ENCODE results near the gene DIP2B. TPM values are rescaled to one million over a fixed set of nuclear protein-coding genes. Genes with fewer than 3 reads are reported as not detected.

DIP2B gene
- total RNA-seq, 1 donor from 2014 or later, result 16.5 TPM

DNA sequence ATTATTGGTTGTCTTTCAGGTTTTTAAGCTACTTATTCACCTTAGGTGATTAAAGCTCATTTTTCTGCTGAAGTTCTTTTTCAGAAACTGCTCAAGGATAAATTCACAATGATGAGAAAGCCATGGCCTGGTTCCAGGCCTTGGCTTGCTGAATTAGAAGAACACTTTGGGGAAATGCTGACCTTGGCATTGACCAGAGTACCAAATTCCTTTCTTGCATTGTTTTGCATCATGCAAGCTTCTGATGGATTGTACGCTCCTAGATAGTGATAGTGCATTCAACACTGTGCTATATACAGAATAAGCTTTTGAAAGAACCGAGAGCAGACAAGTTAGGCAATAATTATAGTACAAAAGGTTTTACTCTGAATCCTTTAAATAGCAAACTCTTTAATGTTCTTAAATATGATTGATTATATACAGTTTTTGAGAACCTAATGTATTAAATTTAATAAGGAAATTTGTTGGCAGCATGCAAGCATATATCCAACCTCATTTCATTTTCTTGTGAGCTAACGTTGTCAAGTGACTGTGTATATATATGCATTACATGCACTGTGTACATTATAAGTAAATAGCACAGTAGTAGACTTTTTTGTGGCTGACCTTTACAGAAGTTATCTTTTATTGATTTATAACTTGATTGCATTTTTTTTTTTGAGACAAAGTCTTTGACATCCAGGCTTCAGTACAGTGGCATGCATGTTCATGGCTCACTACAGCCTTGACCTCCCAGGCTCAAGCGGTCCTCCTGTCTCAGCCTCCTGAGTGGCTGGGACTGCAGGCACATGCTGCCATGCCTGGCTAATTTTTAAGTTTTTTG lies 99.2 kb downstream of the DIP2B start:
- intact Hi-C loops (cut with DNase I), result no loop called here
- DNase-seq (ENCODE audit: low spot score), result no peak

DNA sequence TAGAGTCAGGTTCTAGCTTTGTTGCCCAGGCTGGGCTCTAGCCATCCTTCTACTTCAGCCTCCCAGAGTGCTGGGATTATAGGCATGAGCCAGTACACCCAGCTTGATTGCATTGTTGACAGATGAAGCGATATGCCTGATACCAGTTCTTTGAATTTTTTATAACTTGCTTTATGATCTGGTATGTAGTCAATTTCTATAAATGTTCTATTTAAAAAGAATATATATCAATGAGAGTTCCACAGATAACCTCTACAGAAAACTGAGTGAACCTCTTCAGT lies 99.8 kb downstream of the DIP2B start:
- DNase-seq (ENCODE audit: low spot score), result no peak
- intact Hi-C loops (cut with DNase I), result no loop called here

DNA sequence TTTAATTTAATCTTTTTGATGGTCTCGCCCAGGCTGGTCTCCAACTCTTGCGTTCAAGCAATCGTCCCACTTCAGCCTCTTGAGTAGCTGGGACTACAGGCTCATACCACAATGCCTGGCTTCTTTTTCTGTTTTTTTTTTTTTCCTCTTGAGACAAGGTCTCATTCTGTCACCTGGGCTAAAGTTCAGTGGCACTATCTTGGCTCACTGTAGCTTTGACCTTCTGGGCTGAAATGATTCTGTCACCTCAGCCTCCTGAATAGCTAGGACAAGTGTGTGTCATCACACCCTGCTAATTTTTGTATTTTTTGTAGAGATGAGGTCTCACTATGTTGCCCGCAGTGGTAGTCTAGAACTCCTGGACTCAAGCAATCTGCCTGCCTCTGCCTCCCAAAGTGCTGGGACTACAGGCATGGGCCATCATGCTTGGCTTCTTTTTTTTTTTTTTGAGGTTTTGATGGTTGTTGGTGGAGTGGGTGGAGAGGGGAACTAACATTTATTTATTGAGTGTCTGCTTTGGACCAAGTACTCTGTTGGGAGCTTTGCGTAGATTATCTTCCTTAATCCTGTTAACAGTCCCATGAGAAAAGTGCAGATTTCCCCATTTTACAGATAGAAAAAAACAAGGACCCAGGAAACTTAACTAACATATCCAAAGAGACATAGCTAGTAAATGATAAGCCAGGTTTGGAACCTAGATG lies 102.0 kb downstream of the DIP2B start:
- no peak for DNase-seq (ENCODE audit: low spot score)
- intact Hi-C loops (cut with DNase I), result no loop called here

DNA sequence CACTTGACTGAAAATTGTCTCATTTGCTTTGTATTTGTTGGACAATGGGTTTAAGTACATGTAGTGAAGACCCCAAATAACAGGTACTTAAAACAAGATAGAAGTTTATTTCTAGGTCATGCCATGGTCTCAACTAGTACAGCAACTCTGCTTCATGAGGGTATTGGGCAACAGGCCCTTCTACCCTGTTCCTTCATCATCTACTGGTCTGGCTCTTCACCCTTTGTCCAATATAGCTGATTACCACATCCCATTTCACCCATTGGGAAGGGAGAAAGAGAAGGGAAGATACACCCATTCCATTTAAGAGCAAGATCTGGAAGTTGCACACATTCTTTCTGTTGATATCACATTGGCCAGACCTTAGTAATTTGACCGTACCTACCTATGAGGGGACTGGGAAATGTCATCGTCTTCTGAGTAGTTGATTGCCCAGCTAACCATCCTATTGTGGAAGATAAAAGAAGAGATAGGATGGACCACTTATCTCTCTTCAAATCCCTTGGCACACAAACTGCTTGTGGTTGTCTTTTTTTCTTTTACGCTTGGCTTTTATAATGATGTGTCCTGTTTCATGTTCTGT lies 104.6 kb downstream of the DIP2B start:
- DNase-seq (ENCODE audit: low spot score), result no peak
- intact Hi-C loops (cut with DNase I), result no loop called here

DNA sequence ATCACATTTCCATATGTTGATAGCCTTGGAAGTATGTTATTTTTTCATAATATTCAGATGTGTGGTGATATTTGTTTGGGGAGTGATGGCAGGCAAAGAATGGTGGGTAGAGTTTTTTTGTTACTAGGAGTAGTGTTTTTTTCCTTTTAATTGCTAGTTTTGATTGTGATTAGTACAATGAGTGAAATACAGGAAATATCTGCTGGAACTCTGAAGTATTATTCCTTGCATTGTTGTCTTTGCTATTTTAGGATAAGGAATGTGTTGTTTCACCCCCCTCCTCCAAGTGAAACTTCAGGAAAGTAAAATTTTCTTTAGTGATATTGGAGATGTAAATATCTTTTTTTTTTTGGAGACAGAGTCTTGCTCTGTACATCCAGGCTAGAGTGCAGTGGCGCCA lies 105.4 kb downstream of the DIP2B start:
- intact Hi-C loops (cut with DNase I), result no loop called here
- DNase-seq (ENCODE audit: low spot score), result no peak

DNA sequence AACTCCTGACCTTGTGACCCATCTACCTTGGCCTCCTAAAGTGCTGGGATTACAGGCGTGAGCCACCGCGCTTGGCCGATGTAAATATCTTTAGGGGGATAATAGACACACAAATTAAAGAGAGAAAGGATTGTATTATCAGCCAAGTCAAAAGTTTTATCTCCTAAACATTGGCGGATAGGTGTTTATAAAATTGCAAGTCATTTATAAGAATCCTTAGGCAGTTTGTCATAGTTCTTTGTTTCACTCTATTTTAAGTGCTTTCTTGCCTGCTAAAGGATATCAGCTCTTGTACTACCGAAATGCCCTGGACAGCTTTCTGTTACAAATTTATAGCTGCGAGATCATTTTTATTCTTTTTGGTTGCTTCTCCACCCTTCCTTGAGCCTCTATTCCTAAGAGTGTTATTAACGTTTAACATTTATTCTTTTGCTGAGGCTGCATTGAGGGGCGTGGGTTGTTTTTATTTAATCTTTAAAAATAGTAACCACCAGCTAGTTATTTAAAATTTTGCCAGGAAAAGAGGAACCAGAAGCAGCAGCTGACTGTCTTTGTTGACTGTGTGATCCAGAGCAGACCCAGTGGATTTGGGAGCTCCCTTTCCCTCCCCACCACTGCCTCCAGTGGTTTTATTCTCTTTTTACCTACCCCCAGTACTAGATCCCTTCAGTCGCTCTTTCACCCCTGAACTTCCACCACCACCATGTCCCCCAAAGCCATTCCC lies 106.4 kb downstream of the DIP2B start:
- no peak for DNase-seq (ENCODE audit: low spot score)
- intact Hi-C loops (cut with DNase I), result no loop called here

DNA sequence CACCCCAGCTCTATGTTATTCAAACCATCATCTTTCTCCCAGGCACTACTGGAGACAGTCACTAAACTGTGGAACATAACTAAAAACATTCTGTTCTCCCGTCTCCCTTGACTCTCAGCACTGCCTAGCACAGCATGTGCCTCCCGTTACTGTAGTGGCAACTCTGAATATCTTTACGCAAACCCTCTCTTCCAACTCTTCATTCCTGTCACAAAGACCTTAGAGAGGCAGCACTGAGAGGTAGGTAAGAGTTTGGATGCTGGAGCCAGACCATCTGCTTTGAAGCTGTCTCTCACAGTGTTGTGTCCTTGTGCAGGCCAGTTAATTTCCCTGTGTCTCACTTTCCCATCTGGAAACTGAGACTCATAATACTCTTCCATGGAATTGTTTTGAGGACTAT lies 108.1 kb downstream of the DIP2B start:
- no peak for DNase-seq (ENCODE audit: low spot score)
- intact Hi-C loops (cut with DNase I), result no loop called here

DNA sequence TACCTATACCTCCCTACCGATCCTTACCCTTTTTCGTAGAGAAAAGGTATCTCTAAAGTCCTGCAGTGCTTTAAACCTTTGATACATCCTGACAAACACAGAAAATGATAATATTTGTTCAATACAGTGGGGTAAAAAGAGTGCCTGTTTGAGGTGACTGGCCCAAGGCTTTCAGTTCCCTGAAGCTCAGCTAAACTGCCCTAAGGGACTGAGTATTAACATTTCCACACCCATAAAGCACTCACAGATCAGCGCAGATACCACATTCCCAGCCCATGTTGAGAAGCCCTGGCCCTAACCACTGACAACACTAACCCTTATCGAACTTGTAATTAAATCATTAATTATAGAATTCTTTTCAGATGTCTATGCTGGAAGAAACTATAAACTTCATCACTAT lies 108.7 kb downstream of the DIP2B start:
- intact Hi-C loops (cut with DNase I), result no loop called here

DNA sequence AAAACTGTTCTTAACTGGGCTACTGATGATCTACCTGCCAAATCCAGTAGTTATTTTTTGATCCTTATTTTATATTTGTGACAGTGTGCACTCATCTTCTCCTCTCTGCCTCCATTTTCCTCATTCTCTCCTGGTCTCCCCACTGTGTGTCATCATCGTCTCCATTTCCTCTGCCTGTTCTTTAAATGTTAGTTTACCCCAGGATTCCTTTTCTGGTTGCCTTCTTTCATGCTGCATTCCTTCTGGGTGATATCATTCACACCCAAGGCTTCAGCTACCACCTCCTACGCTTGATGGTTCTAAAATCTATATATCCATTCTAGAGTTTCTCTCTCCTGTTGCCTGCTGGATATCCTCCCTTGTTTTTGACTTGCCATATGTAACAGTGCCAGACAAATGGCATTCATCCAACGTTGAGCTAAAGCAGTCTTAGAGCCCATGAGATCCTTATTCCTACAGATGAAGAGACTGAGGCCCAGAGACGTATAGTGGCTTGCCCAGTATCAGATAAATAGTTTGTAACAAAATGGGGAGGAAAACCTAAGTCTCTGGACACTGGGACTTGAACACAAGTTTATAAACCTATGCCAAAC lies 109.5 kb downstream of the DIP2B start:
- no peak for DNase-seq (ENCODE audit: low spot score)

More for the DNA sequence above, 108.7 kb downstream of the DIP2B start:
- no peak for DNase-seq (ENCODE audit: low spot score)

DNA sequence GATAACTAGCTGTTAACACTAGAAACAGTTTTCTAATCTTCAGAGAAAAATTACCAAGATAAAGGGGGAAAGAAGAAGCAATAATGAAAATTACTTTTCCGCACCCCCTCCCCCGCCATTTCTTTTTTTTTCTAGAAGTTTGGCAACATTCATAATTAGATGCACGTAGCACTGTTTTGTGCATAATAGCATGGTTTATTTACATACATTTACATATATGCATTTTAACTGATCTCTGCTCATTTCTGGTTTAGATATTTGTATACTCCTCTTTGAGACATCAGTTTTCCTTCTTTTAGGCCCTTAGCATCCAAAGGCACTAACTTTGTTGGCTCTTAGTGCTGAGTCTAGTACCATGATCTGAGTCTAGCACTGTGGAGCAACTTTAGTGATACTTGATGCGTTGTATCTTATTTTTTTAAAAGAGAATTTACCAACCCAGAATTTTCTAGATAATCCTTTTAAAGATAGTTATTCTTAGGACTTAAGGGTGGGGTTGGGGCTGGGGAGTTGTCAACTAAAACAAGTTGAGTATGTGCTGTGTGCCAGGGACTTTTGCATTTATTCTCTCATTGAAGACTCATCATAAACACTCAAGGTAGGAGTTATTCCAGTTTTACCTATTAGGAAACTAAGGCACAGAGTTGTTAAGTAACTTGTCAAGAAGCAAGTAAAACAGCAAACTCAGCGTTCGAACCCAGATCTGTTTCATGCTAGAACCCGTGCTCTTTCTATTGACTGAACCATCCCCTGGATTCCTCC lies 110.5 kb downstream of the DIP2B start:
- DNase-seq (ENCODE audit: low spot score), result no peak
- intact Hi-C loops (cut with DNase I), result no loop called here

More for the DNA sequence above, 109.5 kb downstream of the DIP2B start:
- intact Hi-C loops (cut with DNase I), result no loop called here

DNA sequence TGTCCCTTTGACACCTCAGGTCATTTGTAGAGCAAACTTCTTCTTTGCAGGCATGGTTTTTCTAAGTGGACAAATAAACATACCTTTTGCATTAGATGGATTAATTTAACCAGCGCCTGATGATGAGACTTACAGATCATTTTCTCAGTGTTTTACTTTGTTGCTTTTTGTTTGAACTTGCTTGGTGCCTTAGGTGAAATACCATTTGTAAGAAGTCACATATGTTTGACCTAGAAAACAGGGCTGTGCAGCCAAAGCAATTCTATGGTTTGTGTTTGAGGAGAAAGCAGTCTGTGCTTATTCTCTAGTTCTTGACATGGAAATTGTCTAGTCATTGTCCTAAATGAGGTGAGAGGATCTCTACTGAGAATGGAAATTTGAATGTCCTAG lies 111.1 kb downstream of the DIP2B start:
- DNase-seq (ENCODE audit: low spot score), result no peak
- intact Hi-C loops (cut with DNase I), result no loop called here

DNA sequence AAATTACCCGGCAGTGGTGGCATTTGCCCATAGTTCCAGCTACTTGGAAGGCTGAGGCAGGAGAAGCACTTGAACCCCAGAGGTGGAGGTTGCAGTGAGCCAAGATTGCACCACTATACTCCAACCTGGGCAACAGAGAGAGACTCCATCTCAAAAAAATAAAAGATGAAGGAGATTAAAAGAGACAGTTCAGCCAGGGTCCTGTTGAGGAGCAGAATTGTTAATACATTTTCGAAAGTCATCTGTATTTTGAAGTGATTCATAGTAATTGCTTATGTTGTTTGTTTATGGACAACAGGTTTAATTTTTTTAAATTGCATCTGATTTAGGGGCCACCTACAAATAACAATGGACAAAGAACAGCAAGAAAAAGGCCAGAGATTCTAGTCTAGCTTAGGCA lies 112.9 kb downstream of the DIP2B start:
- DNase-seq (ENCODE audit: low spot score), result no peak
- intact Hi-C loops (cut with DNase I), result no loop called here

DNA sequence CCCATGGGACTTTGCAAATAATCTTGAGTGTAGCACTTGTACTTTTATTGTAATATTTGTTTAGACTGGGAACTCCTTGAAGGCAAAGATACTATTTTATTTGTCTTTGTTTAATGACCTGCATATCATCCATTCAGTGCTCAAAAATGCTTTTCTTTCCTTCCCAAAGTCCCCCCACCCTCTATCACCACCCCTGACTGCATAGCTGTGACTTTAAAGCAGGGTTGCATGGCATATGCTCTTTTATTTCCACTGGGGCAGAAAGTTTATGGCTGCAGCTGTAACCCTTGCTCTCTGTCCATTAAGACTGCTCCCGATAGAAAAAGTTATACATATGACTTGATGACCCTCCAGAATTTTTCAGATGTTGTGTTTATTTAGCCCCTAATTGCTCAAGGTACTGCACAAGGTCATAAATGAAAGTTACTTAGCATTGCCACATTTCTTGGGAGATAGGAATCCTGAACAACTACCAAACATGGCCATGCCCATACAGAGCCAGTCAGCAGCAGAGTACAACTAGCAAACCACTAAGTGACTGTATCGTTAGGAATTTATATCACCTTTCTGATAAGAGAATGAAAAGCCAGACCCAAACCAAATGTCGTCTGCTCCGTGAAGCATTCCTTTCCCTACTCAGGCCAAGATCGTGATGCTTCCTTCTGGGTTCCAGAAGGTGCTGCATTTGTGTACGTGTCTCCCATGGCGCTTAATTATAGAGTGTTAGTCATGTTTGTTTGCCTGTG lies 114.3 kb downstream of the DIP2B start:
- intact Hi-C loops (cut with DNase I), result no loop called here
- no peak for DNase-seq (ENCODE audit: low spot score)

DNA sequence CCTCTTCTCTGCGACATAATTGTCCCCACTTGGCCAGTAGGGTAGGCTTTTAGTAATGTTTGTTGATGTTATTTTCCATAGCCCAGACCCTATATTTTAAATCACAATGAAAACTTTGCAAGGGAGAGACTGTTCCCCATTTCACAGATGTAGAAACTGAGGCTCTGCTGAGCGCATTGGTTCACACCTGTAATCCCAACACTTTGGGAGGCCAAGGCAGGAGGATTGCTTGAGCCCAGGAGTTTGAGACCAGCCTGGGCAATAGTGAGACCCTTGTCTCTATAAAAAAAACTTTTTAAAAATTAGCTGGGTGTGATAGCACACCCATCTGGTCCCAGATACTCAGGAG lies 114.8 kb downstream of the DIP2B start:
- DNase-seq (ENCODE audit: low spot score), result no peak
- intact Hi-C loops (cut with DNase I), result no loop called here

DNA sequence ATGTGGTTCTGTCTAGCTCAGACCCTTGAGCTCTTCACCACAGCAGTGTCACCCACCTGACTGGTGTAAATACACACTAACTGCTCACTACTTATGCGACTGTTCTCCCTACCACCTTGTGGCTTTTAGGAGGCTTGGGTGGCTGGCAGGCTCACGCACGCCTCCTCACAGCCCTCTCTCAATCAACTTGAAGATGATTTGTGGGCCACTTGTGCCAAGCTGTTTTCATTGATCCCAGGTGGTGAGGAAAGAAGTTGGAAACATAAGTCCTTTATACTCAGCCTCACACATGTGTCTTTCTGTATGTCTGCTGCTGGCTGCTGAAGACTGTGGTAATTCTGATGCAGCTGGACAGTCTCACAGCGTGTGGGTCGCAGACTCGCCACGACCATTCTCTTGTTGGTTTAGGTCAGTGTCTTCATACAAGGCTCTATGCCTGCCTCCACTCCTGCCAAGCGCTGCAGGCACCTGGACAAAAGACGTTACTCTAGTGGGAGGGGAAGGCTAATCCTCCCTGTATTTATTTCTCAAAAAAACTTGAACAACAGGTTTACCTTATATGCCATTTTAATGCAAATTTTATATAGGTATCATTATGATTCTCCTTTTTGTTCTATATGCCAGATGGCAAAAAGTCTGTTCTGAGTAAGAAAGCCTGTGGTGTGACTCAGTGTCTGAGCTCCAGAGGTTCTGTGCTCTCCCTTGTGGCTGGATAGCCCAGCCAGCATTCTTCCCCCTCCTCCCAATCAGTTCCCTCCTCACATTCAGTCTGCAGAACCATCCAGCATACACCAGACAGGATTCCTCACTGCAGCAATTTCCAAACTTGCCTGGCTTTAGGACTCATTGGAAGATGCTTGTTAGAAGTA lies 115.6 kb downstream of the DIP2B start:
- intact Hi-C loops (cut with DNase I), result no loop called here

DNA sequence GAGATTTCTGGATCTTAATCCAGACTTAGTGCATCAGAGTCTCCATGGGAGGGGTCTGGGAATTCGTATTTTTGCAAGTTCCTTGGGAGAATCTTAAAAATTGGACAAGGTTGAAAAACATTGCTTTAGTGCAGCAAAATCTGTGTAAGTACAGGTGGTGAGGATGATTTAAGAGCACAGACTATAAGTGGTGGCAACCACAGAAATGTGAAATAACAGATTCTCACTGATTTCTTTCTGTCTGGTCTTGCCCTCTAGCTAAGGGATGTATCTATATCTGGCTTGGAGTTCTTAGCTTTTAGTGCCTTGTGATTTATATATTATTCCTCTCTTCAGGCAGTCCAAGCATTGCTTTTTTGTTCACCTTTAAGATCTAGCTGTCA lies 116.2 kb downstream of the DIP2B start:
- DNase-seq (ENCODE audit: low spot score), result no peak
- intact Hi-C loops (cut with DNase I), result no loop called here

More for the DNA sequence above, 115.6 kb downstream of the DIP2B start:
- no peak for DNase-seq (ENCODE audit: low spot score)

DNA sequence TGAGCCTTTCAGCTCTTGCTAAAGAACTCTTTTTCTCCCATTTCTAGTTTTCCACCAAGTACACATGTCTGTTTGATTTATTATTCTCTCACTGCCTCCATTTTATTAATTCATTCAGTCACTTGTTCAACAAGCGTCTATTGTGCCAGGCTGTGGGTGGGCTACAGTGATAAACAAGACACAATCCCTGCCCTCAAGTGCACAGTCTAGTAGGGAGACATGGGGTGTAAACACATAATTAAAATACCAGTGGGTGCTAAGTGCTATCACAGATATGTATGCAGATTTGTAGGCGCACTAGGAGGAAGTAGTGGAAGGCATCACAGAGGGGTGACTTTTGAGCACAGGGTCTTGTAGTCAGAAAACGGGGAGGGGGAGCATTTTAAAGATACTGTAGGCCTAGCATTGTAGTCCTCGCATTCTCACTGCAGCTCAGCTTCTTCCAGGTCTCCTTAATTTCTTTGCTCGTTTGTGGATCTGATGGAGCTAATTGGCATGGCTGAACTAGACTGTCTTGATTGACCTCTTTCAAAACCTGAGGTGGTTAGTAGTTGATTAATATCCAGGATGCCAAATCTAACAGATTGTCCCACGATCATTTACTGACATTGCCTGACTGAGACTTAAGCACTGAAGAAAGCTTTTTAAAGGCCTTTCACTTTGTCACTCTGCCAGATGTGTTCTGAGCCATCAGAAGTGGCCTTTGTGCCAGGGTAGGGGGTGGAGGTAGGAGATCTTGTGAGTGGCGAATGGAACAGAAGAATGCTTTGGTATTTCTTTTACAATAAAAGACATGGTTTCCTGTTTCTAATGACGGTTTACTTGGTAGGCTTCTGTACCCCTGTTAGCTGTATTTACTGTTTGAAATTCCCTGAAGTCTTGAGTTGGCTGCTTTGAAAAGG lies 116.9 kb downstream of the DIP2B start:
- no peak for DNase-seq (ENCODE audit: low spot score)

More for the DNA sequence above, 116.9 kb downstream of the DIP2B start:
- intact Hi-C loops (cut with DNase I), result no loop called here
